ENCODE data around the gene FCER2. TPM values are rescaled to one million over a fixed set of nuclear protein-coding genes. Genes with fewer than 3 reads are reported as not detected.

Gene FCER2
- total RNA-seq, 1 experiment from 2014 or later, result not detected

DNA sequence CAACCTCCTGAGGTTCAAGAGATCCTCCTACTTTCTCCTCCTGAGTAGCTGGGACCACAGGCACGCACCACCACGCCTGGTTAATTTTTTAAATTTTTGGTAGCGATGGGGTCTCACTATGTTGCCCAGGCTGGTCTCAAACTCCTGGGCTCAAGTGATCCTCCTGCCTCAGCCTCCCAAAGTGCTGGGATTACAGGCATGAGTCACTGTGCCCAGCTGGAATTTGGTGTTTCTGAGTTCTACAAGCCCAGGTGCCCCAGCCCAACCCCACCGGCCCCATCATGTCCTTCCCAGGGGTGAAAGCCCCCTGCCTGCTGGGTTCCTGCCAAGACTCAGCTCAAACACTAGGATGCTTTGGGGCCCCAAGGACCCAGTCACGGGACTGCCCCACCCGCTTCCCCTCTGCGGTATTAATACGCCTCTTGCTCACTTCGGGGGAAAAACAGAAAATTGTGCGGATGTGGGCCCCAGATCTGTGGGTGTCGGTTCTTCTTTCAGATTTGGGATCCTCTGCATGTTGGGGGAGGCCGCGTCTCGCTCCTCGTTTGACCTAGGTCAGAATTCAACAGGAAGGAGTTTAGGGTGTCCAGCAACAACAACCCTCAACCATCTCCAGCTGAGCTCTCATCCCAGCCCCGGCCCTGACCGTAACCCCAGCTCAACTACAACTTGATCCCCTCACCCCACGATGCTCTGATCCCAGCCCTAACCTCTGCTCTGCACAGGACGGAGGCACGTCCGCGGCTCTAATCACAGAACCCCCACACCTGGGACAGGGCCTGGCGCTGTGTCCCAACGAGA is 3.7 kb upstream of the FCER2 start:
- H3K27me3 ChIP-seq (ENCODE audit: low read length), result no peaks in the 10 kb centered on the region
- H3K9me2 ChIP-seq (replicated peaks; ENCODE audit: low read length), result no peaks in the 10 kb centered on the region
- no peaks in the 10 kb centered on the region for H3K9me3 ChIP-seq (ENCODE audit: low read length)
- TF ChIP-seq EZH2phosphoT487 (IDR thresholded peaks at IDR 0.05; ENCODE audit: borderline replicate concordance, low read length), result no peak
- TF ChIP-seq EZH2 (IDR thresholded peaks at IDR 0.05; ENCODE audit: low read length, unreplicated experiment), result no peak
- TF ChIP-seq, protein P1, sequence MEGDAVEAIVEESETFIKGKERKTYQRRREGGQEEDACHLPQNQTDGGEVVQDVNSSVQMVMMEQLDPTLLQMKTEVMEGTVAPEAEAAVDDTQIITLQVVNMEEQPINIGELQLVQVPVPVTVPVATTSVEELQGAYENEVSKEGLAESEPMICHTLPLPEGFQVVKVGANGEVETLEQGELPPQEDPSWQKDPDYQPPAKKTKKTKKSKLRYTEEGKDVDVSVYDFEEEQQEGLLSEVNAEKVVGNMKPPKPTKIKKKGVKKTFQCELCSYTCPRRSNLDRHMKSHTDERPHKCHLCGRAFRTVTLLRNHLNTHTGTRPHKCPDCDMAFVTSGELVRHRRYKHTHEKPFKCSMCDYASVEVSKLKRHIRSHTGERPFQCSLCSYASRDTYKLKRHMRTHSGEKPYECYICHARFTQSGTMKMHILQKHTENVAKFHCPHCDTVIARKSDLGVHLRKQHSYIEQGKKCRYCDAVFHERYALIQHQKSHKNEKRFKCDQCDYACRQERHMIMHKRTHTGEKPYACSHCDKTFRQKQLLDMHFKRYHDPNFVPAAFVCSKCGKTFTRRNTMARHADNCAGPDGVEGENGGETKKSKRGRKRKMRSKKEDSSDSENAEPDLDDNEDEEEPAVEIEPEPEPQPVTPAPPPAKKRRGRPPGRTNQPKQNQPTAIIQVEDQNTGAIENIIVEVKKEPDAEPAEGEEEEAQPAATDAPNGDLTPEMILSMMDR (conservative IDR thresholded peaks at IDR 0.05; ENCODE audit: low read depth, low read length), result no peak
- CTCF ChIA-PET, result no interaction called here
- ATAC-seq, result no peak
- no peak for DNase-seq
- BruUV-seq (replicated peaks), result no TSS peak
- no peaks in the 10 kb centered on the region for H4K20me1 ChIP-seq (ENCODE audit: low read length)
- H2AFZ ChIP-seq (ENCODE audit: low read length), result no peak overlapping the region
- no peak overlapping the region for H3K27ac ChIP-seq (ENCODE audit: low read length)
- H3K4me2 ChIP-seq (ENCODE audit: low read length), result no peak overlapping the region
- H3F3A ChIP-seq (ENCODE audit: low read length, unreplicated experiment), result no peaks in the 10 kb centered on the region
- no peaks in the 10 kb centered on the region for H3K4me1 ChIP-seq (ENCODE audit: insufficient read depth, low read length)
- no peak overlapping the region for H3K4me3 ChIP-seq (ENCODE audit: low read length)
- H3K9ac ChIP-seq (ENCODE audit: low read length), result no peak overlapping the region
- no peaks in the 10 kb centered on the region for H3K36me3 ChIP-seq (ENCODE audit: low read depth, low read length)
- POLR2A ChIA-PET (ENCODE audit: unreplicated experiment), result interaction anchor here (0.6 kb wide), 1 partner anchor 19 kb away, joined by 3 read pairs; no protein-coding TSS in a partner anchor
- no peaks in the 10 kb centered on the region for H3K79me2 ChIP-seq (ENCODE audit: low read length)
- intact Hi-C loops (cut with micrococcal nuclease), result no loop called here

DNA sequence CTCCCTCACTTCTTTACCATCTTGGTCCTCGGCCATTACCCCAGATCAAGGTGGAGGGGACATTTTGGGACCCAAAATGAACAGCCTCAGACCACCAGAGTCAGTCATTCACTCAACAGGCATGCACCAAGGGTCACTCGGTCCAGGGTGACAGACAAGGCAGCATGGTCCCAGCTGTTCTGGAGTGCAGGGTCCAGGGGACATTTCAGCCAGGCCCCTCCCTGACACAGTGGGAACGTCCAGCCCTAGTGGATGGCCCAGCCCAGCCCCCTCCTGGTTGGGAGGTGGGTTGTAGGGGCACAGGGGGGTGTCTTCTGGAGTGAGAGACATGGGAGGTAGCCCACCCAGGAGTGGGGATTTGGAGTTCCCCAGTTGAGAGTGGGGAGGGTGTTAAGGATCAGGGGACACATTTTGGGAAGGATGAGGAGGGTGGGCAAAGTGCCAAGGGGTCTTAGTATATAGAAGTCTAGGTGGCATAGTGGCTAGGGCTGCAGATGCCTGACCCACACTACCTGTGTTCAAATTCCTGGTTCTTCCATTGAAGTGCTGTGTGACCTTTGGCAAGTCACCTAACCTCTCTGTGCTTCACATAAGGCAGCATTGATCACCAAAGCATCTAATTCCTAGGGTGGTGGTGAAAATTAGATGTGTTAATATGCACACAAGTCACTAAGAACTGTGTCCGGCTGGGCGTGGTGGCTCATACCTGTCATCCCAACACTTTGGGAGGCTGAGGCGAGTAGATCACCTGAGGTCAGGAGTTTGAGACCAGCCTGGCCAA is 2.5 kb upstream of the FCER2 start:
- H3K27me3 ChIP-seq (ENCODE audit: low read length), result peaks cover 3% of the 10 kb centered on the region; the same call in 1 of the 2 replicates
- H3K79me2 ChIP-seq (ENCODE audit: low read length), result no peaks in the 10 kb centered on the region
- H3K4me3 ChIP-seq (ENCODE audit: low read length), result no peak overlapping the region
- no peaks in the 10 kb centered on the region for H3K36me3 ChIP-seq (ENCODE audit: low read depth, low read length)
- no TSS peak for BruUV-seq (replicated peaks)
- CTCF ChIA-PET, result no interaction called here
- no peak for DNase-seq
- TF ChIP-seq EZH2 (IDR thresholded peaks at IDR 0.05; ENCODE audit: low read length, unreplicated experiment) (no peak), EZH2phosphoT487 (IDR thresholded peaks at IDR 0.05; ENCODE audit: borderline replicate concordance, low read length) (no peak)
- TF ChIP-seq, protein P1 (conservative IDR thresholded peaks at IDR 0.05; ENCODE audit: low read depth, low read length), result no peak
- no peaks in the 10 kb centered on the region for H3K9me3 ChIP-seq (ENCODE audit: low read length)
- intact Hi-C loops (cut with micrococcal nuclease), result no loop called here
- POLR2A ChIA-PET (ENCODE audit: unreplicated experiment), result no interaction called here
- H3K9ac ChIP-seq (ENCODE audit: low read length), result no peak overlapping the region
- no peak overlapping the region for H3K27ac ChIP-seq (ENCODE audit: low read length)
- no peaks in the 10 kb centered on the region for H3K9me2 ChIP-seq (replicated peaks; ENCODE audit: low read length)
- no peak overlapping the region for H3K4me2 ChIP-seq (ENCODE audit: low read length)
- no peaks in the 10 kb centered on the region for H4K20me1 ChIP-seq (ENCODE audit: low read length)
- H3K4me1 ChIP-seq (ENCODE audit: insufficient read depth, low read length), result no peaks in the 10 kb centered on the region
- H3F3A ChIP-seq (ENCODE audit: low read length, unreplicated experiment), result no peaks in the 10 kb centered on the region
- ATAC-seq, result no peak
- no peak overlapping the region for H2AFZ ChIP-seq (ENCODE audit: low read length)

Measured in PC-3 (cell line).